GM21526 (cell line): Measurements from ENCODE around the gene JAKMIP1.

Experiments
- ATAC-seq: cut with Tn5 transposase; IDR thresholded peaks from one replicate; pipeline ENCODE4 v1.9.1; 2021; ENCODE audit warnings: moderate library complexity; ENCODE audit not compliant: unreplicated experiment, low FRiP score

Gene JAKMIP1

DNA sequence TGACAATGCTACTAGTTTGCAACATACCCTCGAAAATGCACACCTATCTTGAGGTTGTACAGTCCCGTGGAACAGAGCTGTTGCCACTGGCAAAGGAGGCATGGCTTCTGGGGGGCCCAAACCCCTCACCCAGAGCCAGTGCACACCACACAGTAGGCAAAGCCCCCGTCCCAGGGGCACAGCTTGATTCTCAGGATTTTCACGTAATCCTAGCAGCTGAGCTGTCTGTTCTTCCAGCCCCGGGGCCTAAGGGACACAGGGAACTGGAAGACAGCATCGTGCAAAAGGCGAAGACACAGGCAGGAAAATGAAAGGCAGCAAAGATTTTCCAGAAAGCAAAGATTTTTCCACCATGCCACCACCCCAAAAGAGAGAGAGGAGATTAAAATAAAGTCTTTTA, 77.2 kb downstream of the JAKMIP1 start:
- no peak for ATAC-seq

DNA sequence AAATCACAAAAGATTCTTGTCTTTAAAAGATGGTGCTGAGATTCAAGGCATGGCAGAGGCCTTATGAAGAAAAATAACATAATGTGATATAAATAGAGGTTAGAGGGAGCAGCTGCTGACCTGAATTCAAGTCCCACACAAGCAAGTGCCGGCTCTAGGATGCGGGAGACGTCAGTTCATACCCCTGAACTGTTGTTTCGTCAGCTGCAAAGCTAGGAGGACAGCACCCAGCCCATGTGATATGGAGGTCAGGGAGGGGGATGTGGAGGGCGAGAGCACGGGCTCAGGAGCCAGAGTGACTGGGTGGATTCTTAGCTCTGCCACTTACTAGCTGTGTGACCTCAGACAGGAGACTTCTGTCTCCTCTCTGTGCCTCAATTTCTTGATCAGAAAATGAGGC, 77.9 kb downstream of the JAKMIP1 start:
- no peak for ATAC-seq

DNA sequence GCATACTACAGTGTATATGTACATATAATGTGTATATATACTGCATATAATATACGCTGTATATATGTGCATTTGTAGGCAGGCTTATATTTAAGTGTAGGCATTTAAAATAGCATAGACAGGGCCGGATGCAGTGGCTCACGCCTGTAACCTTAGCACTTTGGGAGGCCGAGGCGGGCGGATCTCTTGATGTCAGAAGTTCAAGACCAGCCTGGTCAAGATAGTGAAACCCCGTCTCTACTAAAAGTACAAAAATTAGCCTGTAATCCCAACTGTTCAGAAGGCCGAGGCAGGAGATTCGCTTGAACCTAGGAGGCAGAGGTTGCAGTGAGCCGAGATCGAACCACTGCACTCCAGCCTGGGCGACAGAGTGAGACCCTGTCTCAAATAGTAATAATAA, 78.4 kb downstream of the JAKMIP1 start:
- no peak for ATAC-seq

DNA sequence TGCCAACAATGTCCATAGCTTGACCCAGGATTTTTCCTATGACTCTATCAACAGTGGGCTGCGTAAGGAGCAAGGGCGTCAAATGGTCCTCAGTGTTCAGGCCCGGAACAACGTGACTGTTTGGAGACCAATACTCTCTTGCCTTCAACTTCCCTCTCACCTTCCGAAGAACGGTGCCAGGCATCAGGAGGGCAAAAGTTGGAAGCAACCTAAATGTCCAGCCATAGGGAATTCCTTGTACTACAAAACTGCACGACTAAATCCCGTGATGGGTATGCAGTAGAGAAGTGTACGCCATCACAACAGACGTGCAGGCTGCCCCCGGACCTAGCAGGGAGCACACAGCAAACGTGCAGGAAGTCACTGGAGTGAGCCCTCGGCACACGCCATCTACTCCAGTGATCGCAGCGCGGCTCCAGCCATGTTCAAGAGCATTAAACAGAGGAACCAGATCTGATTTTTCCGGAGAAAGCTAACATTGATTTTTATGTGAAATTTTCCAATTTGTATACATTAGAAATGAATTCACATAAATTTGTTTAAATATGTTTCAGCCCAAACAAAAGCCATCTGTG, 79.0 kb downstream of the JAKMIP1 start:
- ATAC-seq, result no peak

DNA sequence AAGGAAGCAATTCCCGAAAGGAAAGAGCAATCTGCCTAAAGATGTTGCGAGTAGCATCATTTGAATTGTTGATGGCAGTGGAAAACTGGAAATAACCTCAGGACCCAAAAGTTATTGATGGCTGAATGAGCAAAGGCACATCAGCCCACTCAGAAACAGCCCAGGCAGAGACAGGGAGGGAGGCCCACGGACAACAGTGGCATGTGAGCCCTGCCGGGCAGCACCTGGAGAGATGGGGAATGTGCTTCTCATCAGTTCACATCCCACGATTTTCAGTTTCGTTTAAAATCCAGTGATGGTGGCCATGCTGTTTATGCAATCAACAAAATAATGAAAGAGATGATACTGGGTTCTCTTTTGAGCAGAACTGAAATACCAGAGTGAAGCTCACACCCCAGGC, 80.0 kb downstream of the JAKMIP1 start:
- ATAC-seq, result no peak

DNA sequence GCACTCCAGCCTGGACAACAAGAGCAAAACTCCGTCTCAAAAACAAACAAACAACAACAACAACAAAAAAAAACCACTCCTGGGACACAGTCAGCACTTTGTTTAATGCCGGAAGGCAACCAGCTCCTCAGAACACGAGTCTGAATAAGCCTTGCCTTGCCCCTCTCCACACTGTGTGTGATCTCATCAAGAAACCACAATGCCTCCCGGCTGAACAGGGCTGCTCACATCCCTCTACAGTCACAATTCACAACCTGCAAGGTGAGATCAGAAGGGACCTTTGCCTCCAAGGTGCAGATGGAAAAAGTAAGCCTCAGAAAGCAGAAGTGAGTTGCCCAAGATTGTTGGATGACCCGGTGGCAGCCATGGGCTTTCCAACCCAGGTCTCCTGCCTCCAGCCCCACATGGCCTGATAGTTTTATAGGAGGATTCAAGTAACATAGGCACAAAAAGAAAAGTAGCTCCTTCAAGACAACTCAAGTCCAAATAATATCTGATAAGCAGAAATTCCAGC, 80.8 kb downstream of the JAKMIP1 start:
- ATAC-seq, result no peak

DNA sequence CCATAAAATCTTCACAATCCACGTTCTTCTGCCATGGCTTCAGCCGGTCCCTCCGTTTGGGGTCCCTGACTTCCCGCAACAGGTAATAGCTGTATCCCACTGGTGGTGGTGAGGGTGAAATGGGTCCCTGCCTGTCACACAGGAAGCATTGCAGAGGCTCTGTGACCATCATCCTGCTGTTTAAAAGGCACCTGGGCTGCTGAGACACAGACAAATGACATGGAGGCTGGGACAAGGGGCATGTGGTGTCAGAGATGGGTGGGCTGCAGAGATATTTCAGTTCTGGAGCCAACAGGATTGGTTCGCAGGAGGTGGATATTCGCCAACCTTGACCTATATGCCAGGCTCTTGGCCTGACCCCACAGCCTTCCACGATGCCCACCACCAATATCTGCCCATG, 82.1 kb downstream of the JAKMIP1 start:
- no peak for ATAC-seq

DNA sequence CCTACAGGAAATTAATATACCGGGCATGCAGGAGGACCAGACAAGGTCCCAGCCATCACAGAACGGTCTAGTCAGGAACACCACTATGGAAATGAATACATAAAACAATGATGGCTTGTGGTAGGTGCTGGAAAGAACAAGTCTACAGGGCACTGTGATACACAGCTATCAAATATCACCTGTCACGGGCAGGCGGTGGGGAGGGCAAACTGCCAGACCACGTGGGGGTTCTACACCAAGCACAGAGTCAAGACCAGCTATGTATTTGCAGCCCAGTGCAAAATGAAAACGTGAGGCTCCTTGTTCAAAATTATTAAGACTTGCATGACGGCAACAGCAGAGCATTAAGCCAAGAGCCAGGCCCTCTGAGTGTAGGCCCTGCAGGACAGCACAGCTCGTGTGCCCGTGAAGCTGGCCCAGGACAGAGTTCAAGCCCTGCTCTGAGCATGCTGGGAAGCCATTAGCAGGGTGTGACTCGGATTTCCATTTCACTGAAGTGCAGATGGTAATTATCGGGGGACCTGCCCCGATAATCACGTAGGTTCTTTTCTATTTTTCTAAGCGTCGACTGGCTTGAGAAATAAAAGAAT, 83.6 kb downstream of the JAKMIP1 start:
- no peak for ATAC-seq

DNA sequence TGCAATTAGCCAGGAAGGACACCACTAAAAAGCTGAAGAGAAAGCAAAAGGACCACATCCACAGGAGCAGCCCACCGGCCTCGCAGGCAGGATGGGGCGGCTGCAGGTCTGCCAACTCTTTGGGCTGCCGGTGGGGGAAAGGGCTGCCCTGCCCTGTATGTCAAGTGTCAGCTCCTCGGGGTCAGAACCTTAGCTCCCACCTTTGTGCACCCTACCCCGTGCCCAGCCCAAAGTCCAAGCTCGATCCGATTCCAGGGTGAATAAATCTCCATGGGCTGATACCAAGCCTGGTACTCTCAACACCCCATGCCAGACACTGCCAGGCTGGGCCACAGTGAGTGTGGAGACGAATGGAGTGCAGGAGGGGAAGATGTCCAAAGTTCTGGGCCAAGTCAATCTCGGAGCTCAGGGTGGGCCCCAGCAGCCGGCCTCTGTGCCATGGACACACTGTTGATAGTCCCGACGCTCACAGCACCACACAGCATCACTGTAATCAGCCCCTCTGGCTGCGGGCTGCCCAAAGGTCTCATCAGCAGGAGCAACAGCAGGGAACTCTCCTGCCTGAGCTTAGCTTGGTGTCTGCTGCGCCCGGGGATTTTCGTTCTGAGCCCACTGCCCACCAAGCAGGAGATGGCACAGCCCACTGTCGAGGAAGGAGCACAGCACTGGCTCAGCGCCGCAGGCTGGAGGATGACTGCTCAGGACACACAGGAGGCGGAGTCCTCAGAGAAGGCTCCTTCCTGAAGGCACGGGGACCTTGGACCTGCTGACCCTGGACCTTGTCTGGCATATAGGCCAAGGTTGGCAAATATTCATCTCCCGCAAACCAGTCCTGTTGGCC, 84.4 kb downstream of the JAKMIP1 start:
- no peak for ATAC-seq

DNA sequence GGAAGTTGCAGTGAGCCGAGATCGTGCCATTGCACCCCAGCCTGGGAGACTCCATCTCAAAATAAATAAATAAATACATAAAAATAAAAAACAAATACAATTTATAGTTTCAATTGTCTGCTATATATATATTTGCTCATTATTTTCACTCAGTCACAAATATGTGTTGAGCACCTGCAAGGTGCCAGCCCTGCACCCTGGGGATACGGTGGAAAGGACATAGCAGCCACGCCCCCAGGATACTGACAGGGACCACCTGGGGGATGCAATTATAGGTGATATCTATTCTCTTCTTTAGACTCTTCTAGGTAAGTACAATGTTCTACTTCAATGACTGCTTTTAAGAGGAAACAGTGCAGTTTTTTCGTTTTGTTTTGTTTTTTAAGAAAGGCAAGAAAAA, 85.0 kb downstream of the JAKMIP1 start:
- no peak for ATAC-seq

DNA sequence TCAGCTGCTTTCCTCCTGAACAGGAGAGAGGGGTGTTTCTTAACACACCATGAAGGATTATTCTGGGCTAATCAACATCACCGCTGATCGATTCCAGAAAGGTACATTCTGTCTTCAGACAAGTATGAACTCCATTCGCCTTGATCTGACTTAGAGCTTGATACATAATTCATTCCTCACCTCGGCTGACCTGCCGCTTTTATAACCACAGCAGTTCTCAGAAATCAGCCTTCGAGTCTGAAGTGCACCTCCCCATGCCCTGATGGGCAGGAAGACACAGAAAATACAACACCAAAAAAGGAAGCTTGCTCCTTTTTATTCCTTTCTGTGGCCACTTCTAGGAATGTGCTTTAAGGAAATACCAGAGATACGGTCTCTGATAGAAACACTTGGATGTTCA, 85.7 kb downstream of the JAKMIP1 start:
- no peak for ATAC-seq

DNA sequence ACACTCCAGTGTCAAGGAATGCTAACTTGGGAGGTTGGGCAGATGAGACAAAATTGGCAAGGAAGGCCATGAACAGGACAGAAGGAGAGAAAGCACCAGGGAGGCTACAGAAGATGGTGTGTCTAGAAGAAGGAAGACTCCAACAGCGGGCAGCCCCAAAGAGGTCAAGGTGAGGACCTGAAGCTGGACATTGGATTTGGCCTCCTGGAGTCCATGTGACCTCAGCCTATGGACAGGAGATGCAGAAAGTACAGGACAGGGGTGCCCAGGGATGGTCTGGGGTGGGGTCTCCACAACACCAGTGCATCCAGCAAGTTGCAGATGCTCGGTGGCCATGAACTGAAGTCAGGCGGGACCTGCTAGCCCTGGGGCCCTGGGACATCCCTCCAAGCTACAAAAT, 86.2 kb downstream of the JAKMIP1 start:
- ATAC-seq, result no peak

DNA sequence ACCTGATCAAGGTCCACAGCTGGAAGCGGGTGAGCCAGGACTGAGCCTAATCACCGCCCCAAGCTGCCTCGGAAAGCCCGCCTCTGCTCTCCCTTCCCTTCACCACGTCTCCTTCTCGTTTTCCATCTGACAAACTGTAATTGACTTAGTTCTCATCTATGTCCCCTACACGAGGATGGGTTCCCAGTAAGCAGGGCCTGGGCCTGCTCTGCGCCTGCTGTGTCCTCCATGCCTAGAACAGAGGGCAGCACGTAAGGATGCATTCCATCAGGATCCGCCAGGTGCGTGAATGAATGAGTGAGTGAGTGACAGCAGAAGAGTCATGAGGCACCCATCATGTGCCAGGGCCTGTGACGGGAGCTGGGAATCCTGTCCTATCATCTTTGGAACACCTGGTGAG, 86.7 kb downstream of the JAKMIP1 start:
- ATAC-seq, result no peak

DNA sequence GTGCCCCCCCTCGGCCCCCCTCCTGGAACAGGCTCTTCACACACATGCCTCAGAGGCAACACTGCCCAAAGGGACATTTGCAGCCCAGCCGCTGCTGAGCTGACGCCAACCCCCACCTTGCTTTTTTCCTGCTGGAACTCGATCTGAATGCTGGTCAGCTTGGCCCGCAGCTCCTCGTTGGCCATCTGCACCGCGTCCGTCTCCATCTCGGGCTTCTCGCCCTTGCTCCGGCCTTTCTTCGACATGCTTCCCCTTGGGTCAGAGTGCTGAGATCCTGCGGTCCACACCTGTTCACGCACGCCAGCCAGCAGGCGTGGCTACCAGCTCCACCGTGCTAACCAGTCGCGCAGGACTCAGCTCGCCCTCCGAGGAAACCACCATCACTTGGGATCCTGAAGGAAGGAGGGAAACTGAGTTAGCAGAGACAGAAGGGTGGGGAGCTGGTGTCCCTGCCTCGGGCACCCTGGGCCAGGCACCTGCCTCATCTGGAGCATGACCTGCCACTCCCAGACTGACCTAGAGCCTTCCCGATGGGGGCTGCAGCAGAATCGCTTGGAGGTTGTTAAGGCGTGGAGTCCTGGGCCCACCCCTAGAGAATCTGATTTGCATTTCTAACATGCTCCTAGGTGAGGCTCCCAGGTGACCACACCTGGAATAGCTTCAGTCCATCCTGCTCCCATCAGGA, 87.6 kb downstream of the JAKMIP1 start:
- no peak for ATAC-seq

DNA sequence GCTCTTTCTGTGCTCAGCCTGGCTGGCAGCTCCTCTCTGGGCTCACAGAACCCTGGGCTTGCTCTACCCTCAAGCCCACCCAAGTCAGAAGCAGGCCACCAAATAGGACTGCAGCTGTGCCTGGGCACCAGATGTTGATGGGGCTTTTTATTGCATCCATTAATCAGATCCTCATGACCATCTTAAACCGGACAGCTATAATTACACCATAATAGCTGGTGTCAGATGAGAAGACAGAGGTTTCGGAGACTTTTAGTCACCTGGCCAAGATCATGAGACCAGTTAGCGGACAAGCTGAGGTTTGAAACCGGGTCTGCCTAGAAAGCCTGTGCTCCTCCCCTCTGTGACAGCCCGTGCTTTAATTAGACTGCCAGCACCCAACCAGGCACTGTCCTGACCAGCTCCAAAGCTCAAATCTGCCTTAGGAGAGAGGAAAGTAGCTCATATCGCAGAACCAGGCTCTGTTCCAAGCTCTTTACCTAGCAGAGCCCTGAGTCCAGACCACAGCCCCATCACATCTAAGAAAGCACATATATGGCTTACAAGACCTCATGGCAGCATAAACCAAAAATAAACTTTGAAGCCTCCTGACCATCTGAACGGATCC, 88.9 kb downstream of the JAKMIP1 start:
- ATAC-seq, result no peak

DNA sequence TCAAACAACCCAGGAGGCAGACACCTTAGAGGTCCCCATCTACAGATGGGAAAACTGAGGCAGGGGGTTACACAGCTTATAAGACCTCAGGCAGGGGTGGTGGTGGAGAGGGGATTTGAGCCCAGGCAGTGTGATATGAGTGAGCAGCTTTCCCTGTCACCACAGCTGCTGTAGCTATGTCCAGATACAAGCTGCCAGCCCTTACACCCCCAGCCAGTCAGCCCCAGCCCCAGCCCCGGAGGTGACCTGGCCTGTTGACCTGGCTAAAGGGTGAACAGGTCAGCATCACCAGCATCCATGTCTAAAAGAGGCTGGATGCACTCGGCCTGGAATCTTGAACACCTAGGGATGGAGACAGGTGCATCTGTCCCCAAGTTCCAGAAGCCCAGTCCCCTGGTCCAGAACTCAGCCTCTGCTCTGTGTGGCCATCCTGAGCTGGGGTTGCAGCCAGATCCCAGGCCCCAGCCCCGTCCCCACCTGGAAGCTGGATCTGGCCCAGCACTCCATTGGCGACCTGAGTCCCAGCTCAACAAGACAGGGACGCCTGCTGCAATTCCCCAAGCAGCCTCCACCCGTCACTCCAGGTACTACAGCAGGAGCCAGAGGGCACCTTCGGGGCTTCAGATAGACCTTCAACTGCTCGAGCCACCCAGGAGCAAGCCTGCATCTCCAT, 89.5 kb downstream of the JAKMIP1 start:
- ATAC-seq, result no peak

DNA sequence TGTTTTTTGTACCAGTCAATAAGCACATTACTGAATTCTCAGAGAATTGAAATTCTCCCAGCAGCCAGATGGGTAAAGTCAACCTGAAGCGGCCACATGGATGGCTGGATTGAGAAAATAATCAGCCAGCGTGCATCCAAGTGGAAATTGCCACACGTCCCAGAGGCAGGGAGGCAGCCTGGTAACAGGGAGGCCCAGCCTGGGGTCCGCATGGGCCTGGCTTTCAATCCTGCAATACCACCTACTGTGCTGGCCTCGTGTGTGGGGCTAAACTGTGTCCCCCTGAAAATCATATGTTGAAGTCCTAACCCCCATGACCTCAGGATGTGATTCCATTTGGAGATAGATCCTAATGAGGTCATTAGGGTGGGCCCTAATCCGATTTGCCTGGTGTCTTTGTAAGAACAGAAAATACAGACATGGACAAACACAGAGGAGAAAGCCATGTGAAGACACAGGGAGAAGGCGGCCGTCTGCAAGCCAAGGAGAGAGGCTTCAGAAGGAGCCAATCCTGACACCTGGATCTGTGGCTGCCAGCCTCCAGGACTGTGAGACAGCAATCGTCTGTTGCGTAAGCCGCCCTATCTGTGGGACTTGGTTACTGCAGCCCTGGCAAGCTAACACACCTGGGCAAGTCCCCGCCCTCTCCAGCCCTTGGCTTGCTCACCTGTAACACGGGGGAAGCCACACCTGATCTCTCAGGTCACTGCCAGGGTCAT, 90.3 kb downstream of the JAKMIP1 start:
- no peak for ATAC-seq

DNA sequence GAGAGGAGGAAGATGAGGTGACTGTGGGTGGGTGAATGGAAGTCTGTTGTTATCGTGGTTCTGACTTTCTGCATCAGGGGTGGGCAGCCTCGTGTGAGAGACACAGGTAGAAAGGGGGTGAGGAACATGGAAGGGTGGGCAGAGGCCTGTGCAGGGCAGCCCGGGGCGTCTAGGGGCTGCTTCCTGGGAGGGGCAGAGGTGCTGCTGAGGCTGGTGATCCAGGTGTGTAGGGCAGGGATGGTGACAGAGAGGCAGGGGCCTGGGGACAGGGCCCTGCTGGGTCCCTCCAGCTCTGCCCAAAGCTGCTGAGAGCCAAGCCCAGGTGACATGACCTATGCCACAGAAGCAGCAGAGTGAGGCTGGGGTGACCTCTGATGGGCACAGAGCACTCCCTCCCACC, 92.5 kb downstream of the JAKMIP1 start:
- no peak for ATAC-seq

DNA sequence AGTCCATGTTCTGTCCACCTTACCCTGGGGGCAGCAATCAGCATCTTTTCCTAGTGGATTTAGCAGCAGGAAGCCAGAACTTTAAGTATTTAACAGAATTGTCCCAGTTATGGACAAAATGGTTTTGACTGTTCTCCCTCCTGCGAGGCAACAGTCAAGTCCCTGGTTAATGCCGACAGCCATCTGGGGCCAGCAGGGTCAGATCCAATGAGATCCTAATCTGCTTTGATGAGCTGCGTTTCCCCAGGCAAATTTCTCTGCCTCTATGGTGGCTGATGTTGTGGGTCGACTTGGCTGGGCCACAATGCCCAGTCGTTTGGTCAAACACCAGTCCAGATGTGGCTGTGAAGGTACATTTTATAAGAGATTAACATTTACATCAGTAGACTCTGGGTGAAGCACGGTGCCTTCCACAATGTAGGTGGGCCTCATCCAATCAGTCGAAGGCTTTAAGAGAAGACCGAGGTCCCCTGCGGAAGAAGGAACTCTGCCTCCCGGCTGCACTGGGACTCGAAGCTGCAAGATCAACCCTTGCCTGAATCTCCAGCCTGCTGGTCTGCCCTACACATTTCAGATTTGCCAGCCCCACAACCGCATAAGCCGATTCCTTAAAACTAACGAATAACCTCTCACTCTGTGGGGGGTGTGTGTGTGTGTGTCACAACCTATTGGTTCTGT, 93.1 kb downstream of the JAKMIP1 start:
- no peak for ATAC-seq
